Endodermal cell (in vitro differentiated cells): ENCODE data around the gene NINJ1. TPM values are rescaled to one million over a fixed set of nuclear protein-coding genes. Genes with fewer than 3 reads are reported as not detected.
A peak's percentile ranks its signal among the peaks of the same experiment; 100 is the strongest.

Experiments
- DNase-seq: peaks from one replicate; pipeline ENCODE4 v3.0.0-alpha.2; 2017
- H3K27ac ChIP-seq: 2 replicates; pipeline ENCODE4 v1.5.1; 2013; ENCODE audit warnings: mild to moderate bottlenecking, low read depth, low read length, moderate library complexity
- H3K27me3 ChIP-seq: 2 replicates; pipeline ENCODE4 v1.6.1; 2013; ENCODE audit warnings: mild to moderate bottlenecking, low read length, moderate library complexity; ENCODE audit not compliant: insufficient read depth, control insufficient read depth, poor library complexity, severe bottlenecking
- H3K36me3 ChIP-seq: 2 replicates; pipeline ENCODE4 v1.7.0; 2013; ENCODE audit warnings: mild to moderate bottlenecking, low read length, moderate library complexity; ENCODE audit not compliant: control insufficient read depth, insufficient read depth
- H3K4me1 ChIP-seq: one replicate; pipeline ENCODE4 v1.7.0; 2013; ENCODE audit warnings: low read length; ENCODE audit not compliant: control insufficient read depth, insufficient read depth
- H3K4me3 ChIP-seq: 2 replicates; pipeline ENCODE4 v1.5.1; 2013; ENCODE audit warnings: mild to moderate bottlenecking, low read length, moderate library complexity
- H3K9ac ChIP-seq: 2 replicates; pipeline ENCODE4 v1.6.1; 2013; ENCODE audit warnings: mild to moderate bottlenecking, low read length, moderate library complexity; ENCODE audit not compliant: poor library complexity, severe bottlenecking; ENCODE audit errors: extremely low read depth
- H3K9me3 ChIP-seq: 2 replicates; pipeline ENCODE4 v1.6.1; 2013; ENCODE audit warnings: mild to moderate bottlenecking, low read length, moderate library complexity; ENCODE audit not compliant: control insufficient read depth
- H3K27ac Mint-ChIP-seq: 2 replicates; pipeline ENCODE4 v1.8.0; 2020; ENCODE audit warnings: mixed read lengths
- H3K27me3 Mint-ChIP-seq: 2 replicates; pipeline ENCODE4 v1.8.0; 2021; ENCODE audit warnings: mild to moderate bottlenecking, mixed read lengths; ENCODE audit not compliant: insufficient read depth
- H3K36me3 Mint-ChIP-seq: 2 replicates; pipeline ENCODE4 v1.8.0; 2020; ENCODE audit warnings: low read depth, mixed read lengths
- H3K4me1 Mint-ChIP-seq: 2 replicates; pipeline ENCODE4 v1.8.0; 2020; ENCODE audit warnings: mixed read lengths
- H3K4me3 Mint-ChIP-seq: 2 replicates; pipeline ENCODE4 v1.8.0; 2020; ENCODE audit warnings: mild to moderate bottlenecking, moderate library complexity, mixed read lengths
- H3K9me3 Mint-ChIP-seq: 2 replicates; pipeline ENCODE4 v1.8.0; 2020; ENCODE audit warnings: mild to moderate bottlenecking, mixed read lengths
- CTCF ChIP-seq: fragments of 200-600 bp; sonication (generic); conservative IDR thresholded peaks from 2 replicates; pipeline ENCODE4 v1.5.0; 2021; ENCODE audit warnings: antibody characterized with exemption, mild to moderate bottlenecking
- WGBS, 2 experiments: methylation state at CpG; one replicate each; pipeline versions ENCODE4 v1.1.5 to v1.1.7; 2013; ENCODE audit warnings: missing lambda C conversion rate in 2 of 2, mixed read lengths in 1 of 2; ENCODE audit not compliant: insufficient coverage in 1 of 2, insufficient read length in 1 of 2; 5-methylcytosine and 5-hydroxymethylcytosine counted together
- total RNA-seq, 2 donors: library from RNA; stranded (reverse); fragmentation: NEBNext Ultra II Directional in 1 of 2; extraction: Animal tissue kit (Norgen Biotek cat#: 25700) in 1 of 2; gene quantifications; 2 replicates in 1 of 2; 3 replicates in 1 of 2; pipeline ENCODE4 v1.2.1, GENCODE V29; 2021

NINJ1 gene
- total RNA-seq, 2 donors from 2014 or later: 24.2 to 32.0 TPM

GRCh38 chr9:93126151-93126781 is 7.8 kb downstream of the NINJ1 start:
- Histone ChIP-seq H3K9ac (no peak overlapping the region), H3K27ac (no peak overlapping the region), H3K4me1 (no peaks in the 10 kb centered on the region), H3K9me3 (no peaks in the 10 kb centered on the region), H3K27me3 (no peaks in the 10 kb centered on the region), H3K36me3 (no peaks in the 10 kb centered on the region), H3K4me3 (no peak overlapping the region)
- no peaks in the 10 kb centered on the region for H3K9me3 Mint-ChIP-seq
- peaks cover 14% of the 10 kb centered on the region for H3K36me3 Mint-ChIP-seq
- no peaks in the 10 kb centered on the region for H3K27me3 Mint-ChIP-seq
- H3K27ac Mint-ChIP-seq: no peak overlapping the region
- no peak overlapping the region for H3K4me3 Mint-ChIP-seq
- TF ChIP-seq CTCF: no peak
- peak; percentile 42 for DNase-seq
- 92% methylated on average over 15 to 23 of the region's 23 CpGs for WGBS, 2 experiments
- H3K4me1 Mint-ChIP-seq: peaks cover under 1% of the 10 kb centered on the region

- 92 to 95% methylated on average over 9 to 10 of the region's 10 CpGs for WGBS, 2 experiments
- H3K9me3 Mint-ChIP-seq: no peaks in the 10 kb centered on the region
- no peaks in the 10 kb centered on the region for H3K4me1 ChIP-seq
- H3K27me3 Mint-ChIP-seq: no peaks in the 10 kb centered on the region
- no peak overlapping the region for H3K27ac Mint-ChIP-seq
- no peak overlapping the region for H3K27ac ChIP-seq
- no peak overlapping the region for H3K9ac ChIP-seq
- H3K4me3 ChIP-seq: no peak overlapping the region
- no peak overlapping the region for H3K4me3 Mint-ChIP-seq
- H3K9me3 ChIP-seq: no peaks in the 10 kb centered on the region
- no peaks in the 10 kb centered on the region for H3K27me3 ChIP-seq
- TF ChIP-seq CTCF: no peak
- no peaks in the 10 kb centered on the region for H3K4me1 Mint-ChIP-seq
- H3K36me3 ChIP-seq: no peaks in the 10 kb centered on the region
- H3K36me3 Mint-ChIP-seq: peaks cover 14% of the 10 kb centered on the region
- DNase-seq: no peak
Measured at GRCh38 chr9:93125331-93125894, 8.6 kb downstream of the NINJ1 start.

- H3K27ac Mint-ChIP-seq: no peak overlapping the region
- H3K4me1 Mint-ChIP-seq: peaks cover 4% of the 10 kb centered on the region
- H3K36me3 Mint-ChIP-seq: peaks cover 14% of the 10 kb centered on the region
- Histone ChIP-seq H3K36me3 (no peaks in the 10 kb centered on the region), H3K4me3 (no peak overlapping the region), H3K4me1 (no peaks in the 10 kb centered on the region), H3K9me3 (no peaks in the 10 kb centered on the region), H3K9ac (no peak overlapping the region), H3K27me3 (no peaks in the 10 kb centered on the region), H3K27ac (no peak overlapping the region)
- H3K9me3 Mint-ChIP-seq: no peaks in the 10 kb centered on the region
- 94 to 99% methylated on average over 15 to 16 of the region's 16 CpGs for WGBS, 2 experiments
- TF ChIP-seq CTCF: no peak
- peak; percentile 30 for DNase-seq
- no peak overlapping the region for H3K4me3 Mint-ChIP-seq
- H3K27me3 Mint-ChIP-seq: no peaks in the 10 kb centered on the region
Measured at GRCh38 chr9:93124793-93125192, 9.3 kb downstream of the NINJ1 start.
